Right atrium auricular region (tissue), 2 donors: Measurements from ENCODE around the gene MAPKAPK3. TPM values are rescaled to one million over a fixed set of nuclear protein-coding genes. Genes with fewer than 3 reads are reported as not detected.

ENCODE experiments used
- DNase-seq: peaks from one replicate; pipeline ENCODE4 v3.0.0-alpha.2; 2019; ENCODE audit warnings: low spot score
- H3K27ac ChIP-seq, 2 donors: fragments of 200-600 bp; sonication (generic); 1 replicate in 1 of 2; 2 replicates in 1 of 2; pipeline ENCODE4 v1.5.1; 2016 to 2019
- H3K27me3 ChIP-seq, 2 donors: fragments of 200-600 bp; sonication (generic); one replicate each; pipeline versions ENCODE4 v1.5.1 to v1.6.0; 2017 to 2019
- H3K36me3 ChIP-seq: fragments of 200-600 bp; sonication (generic); one replicate; pipeline ENCODE4 v1.5.1; 2016
- H3K4me1 ChIP-seq, 2 donors: fragments of 200-600 bp; sonication (generic); one replicate each; pipeline versions ENCODE4 v1.5.1 to v1.6.0; 2017 to 2019
- H3K4me3 ChIP-seq, 2 donors: fragments of 200-600 bp; sonication (generic); 1 replicate in 1 of 2; 2 replicates in 1 of 2; pipeline ENCODE4 v1.5.1; 2017 to 2019; ENCODE audit warnings: mild to moderate bottlenecking in 1 of 2, moderate library complexity in 1 of 2
- H3K9me3 ChIP-seq, 2 donors: fragments of 200-600 bp; sonication (generic); one replicate each; pipeline ENCODE4 v1.5.1; 2019
- CTCF ChIP-seq, 2 donors: fragments of 200-600 bp; sonication (generic); IDR thresholded peaks; one replicate each; pipeline ENCODE4 v1.5.1; 2019; ENCODE audit warnings: antibody characterized with exemption in 2 of 2
- total RNA-seq, 2 donors: library from RNA; depleted of rRNA; stranded (reverse); fragments of >200 nt; gene quantifications; one replicate each; pipeline ENCODE4 v1.1.0, GENCODE V29; 2016

MAPKAPK3 gene
- total RNA-seq, 2 donors from 2014 or later: 148 to 187 TPM

GRCh38 chr3:50572158-50572557, 44.8 kb upstream of the MAPKAPK3 start:
- peak; percentile 79 to 93 for TF ChIP-seq CTCF (IDR thresholded peaks at IDR 0.05)
- DNase-seq: peak; percentile 85
- no peaks in the 10 kb centered on the region for H3K36me3 ChIP-seq
- H3K27me3 ChIP-seq: no peaks in the 10 kb centered on the region
- H3K4me1 ChIP-seq: peaks cover 0 to 26% of the 10 kb centered on the region in 2 donors
- no peak overlapping the region for H3K4me3 ChIP-seq
- H3K9me3 ChIP-seq: no peaks in the 10 kb centered on the region
- H3K27ac ChIP-seq: peak overlapping the region; percentile 28 to 55

GRCh38 chr3:50572801-50573371, 44.1 kb upstream of the MAPKAPK3 start:
- H3K9me3 ChIP-seq: no peaks in the 10 kb centered on the region
- no peak for DNase-seq
- no peak overlapping the region for H3K4me3 ChIP-seq
- peaks cover 0 to 22% of the 10 kb centered on the region in 2 donors for H3K4me1 ChIP-seq
- H3K36me3 ChIP-seq: no peaks in the 10 kb centered on the region
- H3K27me3 ChIP-seq: no peaks in the 10 kb centered on the region
- H3K27ac ChIP-seq: peak overlapping the region; percentile 28 to 55
- no peak for TF ChIP-seq CTCF (IDR thresholded peaks at IDR 0.05)

GRCh38 chr3:50573566-50574443, 43.1 kb upstream of the MAPKAPK3 start:
- H3K27me3 ChIP-seq: no peaks in the 10 kb centered on the region
- peaks cover 0 to 17% of the 10 kb centered on the region in 2 donors for H3K4me1 ChIP-seq
- no peak overlapping the region for H3K27ac ChIP-seq
- no peak overlapping the region for H3K4me3 ChIP-seq
- no peak for DNase-seq
- no peaks in the 10 kb centered on the region for H3K36me3 ChIP-seq
- no peak for TF ChIP-seq CTCF (IDR thresholded peaks at IDR 0.05)
- no peaks in the 10 kb centered on the region for H3K9me3 ChIP-seq

GRCh38 chr3:50574444-50574831, 42.5 kb upstream of the MAPKAPK3 start:
- no peak overlapping the region for H3K4me3 ChIP-seq
- TF ChIP-seq CTCF (IDR thresholded peaks at IDR 0.05): no peak
- no peaks in the 10 kb centered on the region for H3K27me3 ChIP-seq
- no peak overlapping the region for H3K27ac ChIP-seq
- H3K4me1 ChIP-seq: peaks cover 0 to 17% of the 10 kb centered on the region in 2 donors
- H3K9me3 ChIP-seq: no peaks in the 10 kb centered on the region
- no peaks in the 10 kb centered on the region for H3K36me3 ChIP-seq
- DNase-seq: no peak

- H3K4me1 ChIP-seq: peaks cover 0 to 9% of the 10 kb centered on the region in 2 donors
- DNase-seq: no peak
Observed at GRCh38 chr3:50575372-50575771, 41.6 kb upstream of the MAPKAPK3 start.

More at GRCh38 chr3:50575372-50575771, 41.6 kb upstream of the MAPKAPK3 start:
- Histone ChIP-seq H3K27me3 (no peaks in the 10 kb centered on the region), H3K9me3 (no peaks in the 10 kb centered on the region), H3K27ac (no peak overlapping the region), H3K4me3 (no peak overlapping the region), H3K36me3 (no peaks in the 10 kb centered on the region)
- TF ChIP-seq CTCF (IDR thresholded peaks at IDR 0.05): no peak
